ENCODE measurements around the gene RPS6KC1.
"Not testable (repeated sequence)": the region's sequence is repeated elsewhere in the genome, so short reads cannot be mapped to it uniquely, and the experiment has no call there.

Gene RPS6KC1

DNA sequence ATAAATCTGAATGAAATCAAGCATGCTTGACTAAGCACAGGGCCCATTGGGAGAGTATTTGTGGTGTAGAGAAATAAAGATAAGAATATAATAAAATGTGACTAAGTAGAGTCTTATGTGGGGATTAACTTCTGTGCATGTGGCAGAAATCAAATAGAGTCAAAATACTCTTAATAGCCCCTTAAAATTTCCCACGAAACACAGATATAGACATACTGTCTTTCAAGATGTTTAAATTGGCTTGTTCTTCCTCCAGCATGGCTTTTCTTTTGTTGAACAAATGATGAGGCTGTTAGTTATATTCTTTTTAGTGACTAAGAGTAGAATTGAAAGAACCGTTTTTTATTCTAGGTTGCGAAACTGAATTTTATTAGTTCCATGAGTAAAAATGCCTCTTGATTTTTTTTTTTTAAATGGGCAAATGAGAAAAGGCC lies 112.3 kb downstream of the RPS6KC1 start:
- no peak for DNase-seq

DNA sequence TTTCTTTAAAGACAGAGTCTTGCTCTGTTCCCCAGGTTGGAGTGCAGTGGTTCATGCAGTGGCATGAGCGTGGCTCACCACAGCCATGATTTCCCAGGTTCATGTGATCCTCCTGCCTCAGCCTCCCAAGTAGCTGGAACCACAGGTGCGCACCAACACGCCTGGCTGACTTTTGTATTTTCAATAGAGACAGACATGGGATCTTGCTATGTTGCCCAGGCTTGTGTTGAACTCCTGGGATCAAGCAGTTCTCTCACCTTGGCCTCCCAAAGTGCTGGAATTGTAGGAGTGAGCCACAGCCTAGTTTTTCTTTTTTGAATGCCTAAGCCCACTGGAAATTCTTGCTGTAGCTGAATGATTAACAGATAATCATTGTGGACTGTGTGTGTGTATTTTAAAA lies 113.5 kb downstream of the RPS6KC1 start:
- no peak for DNase-seq

DNA sequence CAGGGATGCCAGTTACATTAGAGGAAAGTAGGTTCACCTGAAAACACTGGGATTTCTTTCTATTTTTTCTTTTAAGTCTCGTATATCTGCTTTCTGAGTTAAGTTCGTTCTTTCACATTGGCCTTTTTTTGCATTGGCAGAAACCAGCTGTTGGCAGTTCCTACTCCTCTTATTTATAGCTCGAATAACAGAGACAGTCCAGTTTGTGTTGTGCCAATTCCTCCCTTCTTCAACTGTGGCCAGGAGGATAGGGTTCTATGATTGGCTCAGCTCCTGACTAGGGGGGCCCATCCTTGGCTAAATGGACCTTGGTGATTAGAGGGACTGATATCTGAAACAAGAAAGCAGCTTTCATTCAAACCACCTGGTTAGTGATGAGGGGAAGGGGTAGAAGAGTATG lies 115.8 kb downstream of the RPS6KC1 start:
- DNase-seq: no peak

DNA sequence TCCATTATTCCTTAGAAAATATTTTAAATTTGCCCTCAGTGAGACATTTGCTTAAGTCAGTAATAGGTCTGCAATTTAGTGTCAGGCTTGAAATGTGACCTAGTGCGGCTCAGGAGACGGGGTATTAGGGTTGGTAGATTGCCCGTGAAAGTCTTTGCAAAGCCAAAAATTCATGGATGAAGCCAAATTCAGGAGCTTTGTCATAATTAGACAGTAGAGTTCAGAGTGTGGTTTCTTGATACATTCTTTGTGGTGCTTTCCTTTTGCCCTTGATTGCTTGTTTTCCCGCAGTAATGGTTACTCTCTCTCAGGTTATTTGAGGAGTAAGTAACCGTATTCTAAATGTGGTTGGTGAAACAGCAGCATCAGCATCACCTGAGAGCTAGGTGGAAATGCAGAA lies 120.7 kb downstream of the RPS6KC1 start:
- no peak for DNase-seq

DNA sequence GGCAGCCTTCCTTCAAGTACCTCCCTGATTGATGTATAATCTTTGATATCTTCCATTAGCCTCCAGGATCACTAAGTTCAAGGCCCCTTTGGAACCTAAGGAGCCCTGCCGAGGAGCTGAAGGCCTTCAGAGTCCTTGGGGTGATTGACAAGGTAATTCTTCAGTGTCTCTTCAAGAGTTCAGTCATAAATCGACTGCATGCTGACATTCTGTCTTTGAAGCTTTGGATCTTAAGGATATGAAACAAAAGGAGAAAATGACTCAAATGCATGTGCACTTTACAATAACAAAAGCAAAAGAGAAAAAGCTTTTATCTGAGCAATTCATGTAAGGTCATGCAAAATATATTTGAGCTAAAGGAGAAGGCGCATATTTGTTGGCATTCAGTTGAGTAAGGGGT lies 125.3 kb downstream of the RPS6KC1 start:
- DNase-seq: no peak

DNA sequence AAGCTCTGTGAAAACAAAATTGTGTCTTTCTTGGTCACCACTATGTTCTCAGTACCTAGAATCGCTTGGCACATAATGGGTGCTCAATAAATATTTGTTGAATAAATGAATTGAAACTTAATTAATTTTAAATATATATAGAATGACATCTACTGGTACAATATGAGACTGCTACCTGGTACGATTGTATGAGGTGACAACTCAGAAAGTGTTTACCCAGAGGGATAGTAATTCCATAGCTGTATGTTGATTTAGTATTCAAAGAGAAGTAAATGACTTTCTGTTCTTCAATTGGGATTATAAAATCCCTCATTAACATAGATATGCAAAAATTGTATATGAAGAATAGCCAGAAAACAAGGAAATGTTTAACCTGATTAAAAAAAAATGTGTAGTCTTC lies 128.7 kb downstream of the RPS6KC1 start:
- DNase-seq: no peak

DNA sequence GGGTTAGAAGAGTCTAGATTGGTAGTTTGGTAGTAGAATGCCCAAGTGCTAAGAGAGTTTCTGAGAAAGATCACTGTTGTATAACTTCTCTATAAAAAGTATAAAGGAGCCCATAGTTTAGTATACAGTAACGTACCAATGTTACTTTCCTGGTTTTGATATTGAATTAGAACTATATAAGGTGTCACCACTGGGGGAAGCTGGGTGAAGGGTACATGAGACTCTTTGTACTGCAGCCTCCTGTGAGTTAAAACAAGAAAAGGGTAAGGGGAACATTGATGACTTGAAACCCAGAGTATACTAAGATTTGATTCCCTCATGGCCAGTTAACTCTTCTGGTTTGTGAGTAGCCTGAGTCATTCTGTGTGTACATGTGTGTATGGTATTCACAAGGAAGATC lies 129.8 kb downstream of the RPS6KC1 start:
- no peak for DNase-seq

DNA sequence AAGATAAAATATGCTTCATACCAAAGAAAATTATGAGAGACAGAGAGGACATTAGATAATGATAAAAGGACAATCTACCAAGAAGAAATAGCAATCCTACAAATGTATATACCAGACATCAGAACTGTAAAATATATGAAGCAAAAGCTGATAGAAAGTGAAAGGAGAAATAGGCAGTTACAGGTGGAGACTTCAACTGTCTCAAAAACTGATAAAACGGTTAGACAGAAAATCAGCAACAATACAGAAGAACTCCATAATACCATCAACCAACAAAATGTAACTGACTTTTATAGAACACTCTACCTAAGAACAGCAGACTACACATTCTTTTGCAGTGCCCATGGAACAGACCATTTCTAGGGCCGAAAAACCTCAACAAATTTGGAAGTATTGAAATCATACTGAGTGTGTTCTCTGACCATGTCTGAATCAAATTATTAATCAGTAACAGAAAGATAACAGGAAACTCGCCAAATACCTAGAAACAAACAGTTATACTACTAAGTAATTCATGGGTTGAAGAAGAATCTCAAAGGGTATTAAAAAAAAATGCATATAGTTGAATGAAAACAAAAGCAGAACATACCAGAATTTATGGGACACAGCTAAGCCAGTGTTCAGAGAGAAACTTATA lies 132.1 kb downstream of the RPS6KC1 start:
- no peak for DNase-seq

DNA sequence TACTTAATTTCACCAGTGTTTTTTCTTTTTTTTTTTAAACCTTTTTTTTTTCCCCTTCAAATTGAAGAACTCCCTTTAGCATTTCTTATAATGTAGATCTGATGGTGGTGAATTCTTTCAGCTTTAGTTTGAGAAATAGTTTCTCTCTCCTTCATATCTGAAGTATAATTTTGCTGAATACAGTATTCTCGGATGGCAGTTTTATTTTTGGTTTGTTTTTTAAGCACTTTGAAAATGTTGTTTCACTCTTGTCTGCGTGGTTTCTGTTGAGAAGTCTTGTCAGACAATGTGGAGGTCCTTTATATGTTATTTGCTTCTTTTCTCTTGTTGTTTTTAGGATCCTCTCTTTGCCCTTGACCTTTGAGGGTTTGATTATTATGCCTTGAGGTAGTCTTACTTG lies 135.1 kb downstream of the RPS6KC1 start:
- no peak for DNase-seq

DNA sequence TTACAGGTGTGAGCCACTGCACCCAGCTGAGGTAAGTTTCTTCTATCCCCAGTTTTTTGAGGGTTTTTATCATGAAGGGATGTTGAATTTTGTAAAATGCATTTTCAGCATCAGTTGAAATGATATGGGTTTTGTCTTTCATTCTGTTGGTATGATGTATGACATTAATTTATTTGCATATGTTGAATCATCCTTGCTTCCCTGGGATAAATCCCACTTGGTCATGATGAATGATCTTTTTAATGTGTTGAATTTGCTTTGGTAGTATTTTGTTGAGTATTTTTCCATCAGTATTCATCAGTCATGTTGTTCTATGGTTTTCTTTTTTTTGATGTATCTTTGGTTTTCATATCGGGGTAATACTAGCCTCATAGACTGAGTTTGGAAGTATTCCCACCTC lies 141.0 kb downstream of the RPS6KC1 start:
- DNase-seq: no peak

DNA sequence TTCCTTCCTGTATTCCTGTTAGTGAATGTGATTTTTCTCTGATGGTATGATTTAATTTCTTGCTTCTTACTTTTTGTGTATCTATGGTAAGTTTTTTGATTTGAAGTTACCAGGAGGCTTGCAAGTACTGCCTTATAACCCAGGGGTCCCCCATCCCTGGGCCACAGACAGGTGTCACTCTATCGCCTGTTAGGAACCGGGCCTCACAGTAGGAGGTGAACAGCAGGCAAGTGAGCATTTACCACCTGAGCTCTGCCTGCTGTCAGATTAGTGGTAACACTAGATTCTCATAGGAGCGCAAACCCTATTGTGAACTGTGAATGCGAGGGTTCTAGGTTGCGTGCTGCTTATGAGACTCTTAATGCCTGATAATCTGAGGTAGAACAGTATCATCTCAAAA lies 143.3 kb downstream of the RPS6KC1 start:
- no peak for DNase-seq

DNA sequence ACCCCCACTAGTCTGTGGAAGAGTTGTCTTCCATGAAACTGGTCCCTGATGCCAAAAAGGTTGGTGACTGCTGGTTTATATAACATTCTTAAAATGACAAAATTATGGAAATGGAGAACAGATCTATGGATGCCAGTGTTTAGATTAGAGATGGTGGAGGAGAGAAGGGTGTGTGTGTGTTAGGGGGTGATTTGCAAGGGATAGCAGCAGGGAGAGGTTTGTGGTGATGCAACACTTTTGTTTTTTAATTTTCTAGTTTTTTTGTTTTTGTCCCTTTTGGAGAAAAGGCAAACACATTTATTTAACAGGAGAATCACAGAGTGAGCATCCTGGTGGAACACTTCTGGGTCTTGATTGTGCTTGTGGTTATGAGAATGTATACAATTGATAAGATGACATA lies 143.8 kb downstream of the RPS6KC1 start:
- DNase-seq: no peak

DNA sequence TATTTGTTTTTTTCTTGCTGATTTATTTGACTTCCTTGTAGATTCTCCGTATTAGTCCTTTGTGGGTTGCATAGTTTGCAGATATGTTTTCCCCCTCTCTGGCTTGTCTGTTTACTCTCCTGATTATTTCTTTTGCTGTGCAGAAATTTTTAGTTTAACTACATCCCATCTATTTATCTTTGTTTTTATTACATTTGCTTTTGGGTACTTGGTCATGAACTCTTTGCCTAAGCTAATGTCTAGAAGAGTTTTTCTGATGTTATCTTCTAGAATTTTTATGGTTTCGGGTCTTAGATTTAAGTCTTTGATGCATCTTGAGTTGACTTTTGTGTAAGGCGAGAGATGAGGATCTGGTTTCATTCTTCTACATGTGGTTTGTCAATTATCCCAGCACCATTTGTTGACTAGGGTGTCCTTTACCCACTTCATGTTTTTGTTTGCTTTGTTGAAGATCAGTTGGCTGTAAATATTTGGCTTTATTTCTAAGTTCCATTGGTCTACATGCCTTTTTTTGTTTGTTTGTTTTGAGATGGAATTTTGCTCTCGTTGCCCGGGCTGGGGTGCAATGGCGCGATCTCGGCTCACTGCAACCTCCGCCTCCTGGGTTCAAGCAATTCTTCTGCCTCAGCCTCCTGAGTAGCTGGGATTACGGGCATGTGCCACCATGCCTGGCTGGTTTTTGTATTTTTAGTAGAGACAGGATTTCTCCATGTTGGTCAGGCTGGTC lies 145.4 kb downstream of the RPS6KC1 start:
- DNase-seq: not testable (repeated sequence)

DNA sequence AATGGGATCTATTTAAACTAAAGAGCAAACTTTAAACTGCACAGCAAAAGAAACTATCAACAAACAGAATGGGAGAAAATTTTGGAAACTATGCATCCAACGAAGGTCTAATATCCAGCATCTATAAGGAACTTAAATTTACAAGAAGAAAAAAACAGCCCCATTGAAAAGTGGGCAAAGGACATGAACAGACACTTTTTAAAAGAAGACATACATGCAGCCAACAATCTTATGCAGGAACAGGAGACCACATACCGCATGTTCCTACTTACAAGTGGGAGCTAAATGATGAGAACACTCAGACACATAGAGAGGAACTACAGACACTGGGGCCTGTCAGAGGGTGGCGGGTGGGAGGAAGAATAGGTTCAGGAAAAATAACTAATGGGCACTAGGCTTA lies 149.6 kb downstream of the RPS6KC1 start:
- DNase-seq: no peak

DNA sequence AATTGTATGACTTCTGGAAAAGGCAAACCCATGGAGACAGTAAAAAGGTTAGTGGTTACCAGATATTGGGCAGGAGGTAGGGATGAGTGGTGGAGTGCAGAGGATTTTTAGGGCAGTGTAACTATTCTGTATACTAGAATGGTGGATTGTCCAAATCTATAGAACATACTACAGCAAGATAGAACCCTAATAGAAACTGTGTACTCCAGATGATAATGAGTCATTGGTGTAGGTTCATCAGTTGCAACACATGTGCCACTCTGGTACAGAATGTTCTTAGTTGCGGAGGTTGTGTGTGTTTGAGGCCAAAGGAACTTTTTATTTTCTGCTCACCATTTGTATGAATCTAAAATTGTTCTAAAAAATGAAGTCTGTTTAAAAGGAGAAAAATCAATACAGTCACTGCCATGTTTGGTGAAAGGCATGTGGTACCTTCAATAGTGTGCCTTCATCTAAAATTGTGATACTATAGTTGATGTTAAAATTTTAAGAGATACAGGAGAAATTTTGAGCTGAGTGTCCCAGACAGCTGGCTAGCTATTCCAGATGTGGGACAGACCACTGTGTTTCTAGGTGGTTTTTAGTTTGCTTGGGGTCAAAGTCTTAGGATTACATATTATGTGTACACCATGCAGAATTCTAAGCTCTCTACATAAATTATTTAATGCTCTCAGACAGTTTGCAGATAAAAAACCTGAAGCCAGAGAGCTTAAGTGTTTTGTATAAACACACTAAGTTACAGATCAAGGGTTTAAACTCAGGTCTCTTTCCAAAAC lies 150.5 kb downstream of the RPS6KC1 start:
- DNase-seq: no peak

DNA sequence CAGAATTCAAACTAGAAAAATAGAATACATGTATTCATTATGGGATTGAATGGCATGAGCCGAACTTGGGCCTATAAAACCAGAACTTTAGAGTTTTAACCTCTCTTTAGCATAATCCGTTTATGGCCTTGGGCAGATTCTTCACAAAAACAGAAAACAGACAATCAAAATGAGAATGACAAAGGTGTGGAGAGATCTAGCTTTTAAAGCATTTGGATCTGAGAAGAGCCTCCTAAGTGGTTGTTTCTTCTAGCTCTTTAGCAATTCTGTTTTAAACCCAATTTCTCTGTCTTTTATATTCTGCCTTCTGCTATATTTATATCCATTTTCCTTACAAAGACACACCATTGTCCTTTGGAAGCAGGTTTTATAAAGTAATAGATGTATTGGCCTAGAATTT lies 160.2 kb downstream of the RPS6KC1 start:
- DNase-seq: no peak

DNA sequence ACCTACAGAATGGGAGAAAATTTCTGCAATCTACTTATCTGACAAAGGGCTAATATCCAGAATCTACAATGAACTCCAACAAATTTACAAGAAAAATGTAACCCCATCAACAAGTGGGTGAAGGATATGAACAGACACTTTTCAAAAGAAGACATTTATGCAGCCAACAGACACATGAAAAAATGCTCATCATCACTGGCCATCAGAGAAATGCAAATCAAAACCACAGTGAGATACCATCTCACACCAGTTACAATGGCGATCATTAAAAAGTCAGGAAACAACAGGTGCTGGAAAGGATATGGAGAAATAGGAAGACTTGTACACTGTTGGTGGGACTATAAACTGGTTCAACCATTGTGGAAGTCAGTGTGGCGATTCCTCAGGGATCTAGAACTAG lies 168.0 kb downstream of the RPS6KC1 start:
- DNase-seq: not testable (repeated sequence)

DNA sequence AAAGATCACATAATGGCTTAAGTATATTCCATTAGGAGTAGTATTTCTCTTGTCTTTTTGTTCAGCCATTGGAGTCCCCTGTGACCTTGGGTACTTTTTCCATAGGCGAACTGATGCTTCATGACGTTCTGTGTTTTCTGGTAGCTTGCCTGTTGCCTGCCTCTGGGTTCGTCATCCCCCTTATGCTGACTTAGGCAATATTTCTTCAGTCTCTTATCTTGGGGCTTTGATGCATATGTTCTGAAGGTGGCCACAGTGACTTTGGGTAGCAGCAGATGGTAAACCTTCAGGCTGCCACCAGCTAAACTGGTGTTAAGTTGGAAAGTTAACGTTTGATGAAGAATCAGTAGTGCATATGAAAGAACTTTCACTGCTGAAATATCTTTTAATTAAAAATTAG lies 170.2 kb downstream of the RPS6KC1 start:
- no peak for DNase-seq

DNA sequence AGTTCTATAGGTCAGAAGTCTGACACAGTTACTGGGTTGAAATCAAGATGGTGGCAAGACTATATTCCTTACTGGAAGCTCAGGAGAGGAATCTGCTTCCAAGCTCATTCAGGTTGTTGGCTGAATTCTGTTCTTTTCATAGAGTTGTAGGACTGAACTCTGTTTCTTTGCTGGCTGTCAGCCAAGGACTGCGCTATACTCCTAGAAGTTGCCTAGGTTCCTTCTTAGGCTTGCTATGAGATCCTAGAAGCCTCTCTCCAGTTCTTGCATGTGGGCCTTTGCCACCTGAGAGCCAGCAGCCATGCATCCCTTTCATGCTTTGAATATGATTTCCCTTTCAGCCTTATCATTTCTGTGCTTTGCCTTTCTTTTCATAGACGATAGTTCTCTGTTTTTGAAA lies 176.4 kb downstream of the RPS6KC1 start:
- DNase-seq: no peak

DNA sequence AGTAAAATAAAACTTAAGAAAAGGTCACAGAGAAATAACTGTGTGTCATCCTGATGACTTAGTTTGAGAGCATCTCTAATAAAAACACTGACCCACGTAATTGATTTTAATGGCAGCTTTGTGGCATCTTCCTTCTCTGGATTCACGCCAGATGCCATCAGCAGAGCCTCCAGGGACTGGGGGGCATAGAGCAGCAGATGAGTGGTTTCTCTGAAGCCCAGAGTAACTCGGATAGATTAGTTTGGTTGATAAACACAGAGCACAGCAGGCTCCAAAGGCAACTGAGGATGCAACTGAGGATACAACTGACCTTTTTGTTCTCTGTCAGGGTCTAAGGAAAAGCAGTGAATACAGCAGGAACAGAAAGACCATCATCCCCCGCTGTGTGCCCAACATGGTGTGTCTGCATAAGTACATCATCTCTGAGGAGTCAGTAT lies 180.8 kb downstream of the RPS6KC1 start:
- peak; percentile 57 for DNase-seq

DNA sequence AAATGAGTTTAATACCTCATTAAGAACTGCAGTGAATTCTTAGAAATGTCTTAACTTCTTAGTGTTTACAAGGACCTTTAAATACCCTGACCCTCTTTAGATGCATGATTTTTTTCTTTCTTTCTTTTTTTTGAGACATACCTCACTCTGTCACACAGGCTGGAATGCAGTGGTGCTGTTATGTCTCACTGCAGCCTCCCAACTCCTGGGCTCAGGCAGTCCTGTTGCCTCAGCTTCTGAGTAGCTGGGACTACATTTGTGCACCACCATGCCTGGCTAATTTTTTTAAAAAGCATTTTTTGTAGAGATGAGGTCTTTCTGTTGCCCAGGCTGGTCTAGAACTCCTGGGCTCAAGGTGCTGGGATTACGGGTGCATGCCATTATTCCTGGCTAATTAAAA lies 191.8 kb downstream of the RPS6KC1 start:
- DNase-seq: no peak

DNA sequence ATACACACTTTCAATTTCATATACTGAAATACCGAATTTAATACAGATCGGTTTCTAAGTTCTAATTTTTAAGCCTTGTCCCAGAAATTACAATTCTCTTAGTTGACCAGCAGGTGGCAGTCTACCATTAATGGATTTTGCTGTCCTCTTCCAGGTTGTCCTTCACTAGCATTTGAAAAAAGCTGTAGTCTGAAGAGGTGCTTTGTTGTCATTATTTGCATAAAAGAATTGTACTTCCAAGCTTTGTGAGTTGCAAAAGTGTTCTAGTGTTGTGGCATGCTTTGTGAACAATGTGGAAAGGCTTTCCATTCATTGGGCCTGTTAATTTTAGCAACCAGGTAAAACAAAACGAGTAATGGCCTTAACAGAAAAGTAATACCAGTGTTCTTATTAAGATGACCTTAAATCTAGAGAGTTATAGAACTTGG lies 193.6 kb downstream of the RPS6KC1 start:
- DNase-seq: peak; percentile 46

DNA sequence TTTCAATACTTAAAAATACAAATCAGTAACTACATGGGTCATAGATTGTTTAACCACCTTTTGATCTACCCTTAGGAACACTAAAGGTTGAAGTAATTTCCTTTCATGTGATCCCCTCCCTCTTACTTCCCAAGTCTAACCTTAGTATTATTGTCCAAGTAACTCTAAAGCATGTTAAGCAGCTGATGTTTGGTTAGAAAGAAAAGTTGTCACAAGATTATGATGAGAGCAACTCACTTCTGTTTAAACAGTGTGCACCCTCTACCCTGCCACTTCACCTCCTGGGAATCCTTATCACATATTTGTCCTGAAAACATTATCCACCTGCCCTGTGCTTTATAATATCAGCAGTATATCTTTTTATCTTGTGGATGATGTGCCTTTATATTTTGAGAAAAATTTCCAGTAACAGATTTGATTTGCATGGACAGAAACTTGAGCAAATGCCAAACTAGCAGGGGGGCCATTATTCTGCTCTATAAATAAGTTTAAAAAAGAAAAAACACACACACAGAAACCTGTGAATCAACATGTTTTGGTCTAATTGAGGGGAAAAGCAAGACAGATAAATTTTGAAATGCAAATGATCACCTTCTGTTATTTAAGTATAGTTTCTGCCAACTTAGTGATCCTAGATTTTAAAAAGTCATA lies 194.3 kb downstream of the RPS6KC1 start:
- DNase-seq: no peak
